ENCODE results near the gene VPS33A.

DNA sequence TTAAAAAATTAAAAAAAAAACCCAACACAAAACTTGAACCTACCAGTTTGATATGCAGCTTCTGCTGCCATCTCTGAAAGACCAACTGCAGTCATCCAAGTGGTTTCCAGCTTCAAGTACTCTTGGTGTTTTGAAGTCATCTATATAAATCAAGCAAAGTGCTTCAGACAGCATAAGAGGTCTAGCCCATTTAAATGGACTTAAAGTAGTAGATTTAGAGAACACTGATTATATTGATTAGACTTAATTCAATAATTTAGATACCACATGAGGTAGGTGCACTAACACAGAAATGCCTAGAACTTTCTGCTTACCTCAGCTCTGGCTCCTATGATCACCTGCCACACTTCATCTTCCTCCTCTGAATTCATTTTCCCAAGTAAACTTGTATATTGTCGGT lies 49.8 kb downstream of the VPS33A start:
- TF ChIP-seq, protein P1, sequence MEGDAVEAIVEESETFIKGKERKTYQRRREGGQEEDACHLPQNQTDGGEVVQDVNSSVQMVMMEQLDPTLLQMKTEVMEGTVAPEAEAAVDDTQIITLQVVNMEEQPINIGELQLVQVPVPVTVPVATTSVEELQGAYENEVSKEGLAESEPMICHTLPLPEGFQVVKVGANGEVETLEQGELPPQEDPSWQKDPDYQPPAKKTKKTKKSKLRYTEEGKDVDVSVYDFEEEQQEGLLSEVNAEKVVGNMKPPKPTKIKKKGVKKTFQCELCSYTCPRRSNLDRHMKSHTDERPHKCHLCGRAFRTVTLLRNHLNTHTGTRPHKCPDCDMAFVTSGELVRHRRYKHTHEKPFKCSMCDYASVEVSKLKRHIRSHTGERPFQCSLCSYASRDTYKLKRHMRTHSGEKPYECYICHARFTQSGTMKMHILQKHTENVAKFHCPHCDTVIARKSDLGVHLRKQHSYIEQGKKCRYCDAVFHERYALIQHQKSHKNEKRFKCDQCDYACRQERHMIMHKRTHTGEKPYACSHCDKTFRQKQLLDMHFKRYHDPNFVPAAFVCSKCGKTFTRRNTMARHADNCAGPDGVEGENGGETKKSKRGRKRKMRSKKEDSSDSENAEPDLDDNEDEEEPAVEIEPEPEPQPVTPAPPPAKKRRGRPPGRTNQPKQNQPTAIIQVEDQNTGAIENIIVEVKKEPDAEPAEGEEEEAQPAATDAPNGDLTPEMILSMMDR (IDR thresholded peaks at IDR 0.05; ENCODE audit: insufficient read depth, low read length), result no peak
- TF ChIP-seq POLR2AphosphoS5 (IDR thresholded peaks at IDR 0.05; ENCODE audit: low read depth) (no peak), GABPA (IDR thresholded peaks at IDR 0.05; ENCODE audit: low read depth) (no peak)
- TF ChIP-seq, protein P2, sequence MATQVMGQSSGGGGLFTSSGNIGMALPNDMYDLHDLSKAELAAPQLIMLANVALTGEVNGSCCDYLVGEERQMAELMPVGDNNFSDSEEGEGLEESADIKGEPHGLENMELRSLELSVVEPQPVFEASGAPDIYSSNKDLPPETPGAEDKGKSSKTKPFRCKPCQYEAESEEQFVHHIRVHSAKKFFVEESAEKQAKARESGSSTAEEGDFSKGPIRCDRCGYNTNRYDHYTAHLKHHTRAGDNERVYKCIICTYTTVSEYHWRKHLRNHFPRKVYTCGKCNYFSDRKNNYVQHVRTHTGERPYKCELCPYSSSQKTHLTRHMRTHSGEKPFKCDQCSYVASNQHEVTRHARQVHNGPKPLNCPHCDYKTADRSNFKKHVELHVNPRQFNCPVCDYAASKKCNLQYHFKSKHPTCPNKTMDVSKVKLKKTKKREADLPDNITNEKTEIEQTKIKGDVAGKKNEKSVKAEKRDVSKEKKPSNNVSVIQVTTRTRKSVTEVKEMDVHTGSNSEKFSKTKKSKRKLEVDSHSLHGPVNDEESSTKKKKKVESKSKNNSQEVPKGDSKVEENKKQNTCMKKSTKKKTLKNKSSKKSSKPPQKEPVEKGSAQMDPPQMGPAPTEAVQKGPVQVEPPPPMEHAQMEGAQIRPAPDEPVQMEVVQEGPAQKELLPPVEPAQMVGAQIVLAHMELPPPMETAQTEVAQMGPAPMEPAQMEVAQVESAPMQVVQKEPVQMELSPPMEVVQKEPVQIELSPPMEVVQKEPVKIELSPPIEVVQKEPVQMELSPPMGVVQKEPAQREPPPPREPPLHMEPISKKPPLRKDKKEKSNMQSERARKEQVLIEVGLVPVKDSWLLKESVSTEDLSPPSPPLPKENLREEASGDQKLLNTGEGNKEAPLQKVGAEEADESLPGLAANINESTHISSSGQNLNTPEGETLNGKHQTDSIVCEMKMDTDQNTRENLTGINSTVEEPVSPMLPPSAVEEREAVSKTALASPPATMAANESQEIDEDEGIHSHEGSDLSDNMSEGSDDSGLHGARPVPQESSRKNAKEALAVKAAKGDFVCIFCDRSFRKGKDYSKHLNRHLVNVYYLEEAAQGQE (IDR thresholded peaks at IDR 0.05; ENCODE audit: insufficient replicate concordance, low read depth), result no peak
